ENCODE results near the gene EXOC6B. TPM values are rescaled to one million over a fixed set of nuclear protein-coding genes. Genes with fewer than 3 reads are reported as not detected.

The EXOC6B gene
- total RNA-seq, 2 donors from 2014 or later: 10.8 to 12.8 TPM

DNA sequence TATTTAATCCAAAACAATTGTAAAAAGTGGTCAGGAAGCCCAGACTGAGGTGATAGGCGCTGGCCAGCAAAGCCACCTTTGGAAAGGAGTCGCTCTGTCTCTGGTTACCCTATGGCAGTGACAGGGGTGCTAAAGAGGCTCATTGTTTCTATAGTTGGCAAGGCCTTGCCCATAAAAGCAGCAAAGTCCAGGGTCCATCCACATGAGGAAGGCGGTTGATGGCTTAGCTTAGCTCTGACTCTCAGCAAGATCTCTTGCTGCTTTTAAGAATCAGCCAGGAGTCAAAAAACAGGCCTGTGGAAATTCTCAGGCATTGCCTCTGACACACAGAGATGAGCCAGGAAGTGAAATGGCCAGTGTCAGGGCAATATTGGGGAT lies 620.3 kb downstream of the EXOC6B start:
- no peak for ATAC-seq
- no peaks in the 10 kb centered on the region for H3K27me3 Mint-ChIP-seq
- H3K4me3 Mint-ChIP-seq: no peak overlapping the region
- H3K36me3 Mint-ChIP-seq: no peaks in the 10 kb centered on the region
- H3K4me1 Mint-ChIP-seq (ENCODE audit: low read depth in 2 of 2): no peaks in the 10 kb centered on the region
- no peak for DNase-seq (ENCODE audit: low spot score)
- H3K27ac Mint-ChIP-seq: no peak overlapping the region
- H3K9me3 Mint-ChIP-seq: no peaks in the 10 kb centered on the region

- DNase-seq (ENCODE audit: low spot score) (no peak), ATAC-seq (no peak)
- no peaks in the 10 kb centered on the region for H3K9me3 Mint-ChIP-seq
- H3K4me3 Mint-ChIP-seq: no peak overlapping the region
- H3K27ac Mint-ChIP-seq: no peak overlapping the region
- no peaks in the 10 kb centered on the region for H3K36me3 Mint-ChIP-seq
- H3K4me1 Mint-ChIP-seq (ENCODE audit: low read depth in 2 of 2): no peaks in the 10 kb centered on the region
- no peaks in the 10 kb centered on the region for H3K27me3 Mint-ChIP-seq
Measured at GRCh38 chr2:72204786-72205503, 620.9 kb downstream of the EXOC6B start.

GRCh38 chr2:72204156-72204785 lies 621.6 kb downstream of the EXOC6B start:
- no peaks in the 10 kb centered on the region for H3K36me3 Mint-ChIP-seq
- H3K27ac Mint-ChIP-seq: no peak overlapping the region
- ATAC-seq: no peak
- H3K9me3 Mint-ChIP-seq: no peaks in the 10 kb centered on the region
- no peaks in the 10 kb centered on the region for H3K4me1 Mint-ChIP-seq (ENCODE audit: low read depth in 2 of 2)
- no peak for DNase-seq (ENCODE audit: low spot score)
- no peaks in the 10 kb centered on the region for H3K27me3 Mint-ChIP-seq
- no peak overlapping the region for H3K4me3 Mint-ChIP-seq

GRCh38 chr2:72198532-72199241 lies 627.1 kb downstream of the EXOC6B start:
- Mint-ChIP-seq H3K36me3 (no peaks in the 10 kb centered on the region), H3K4me3 (no peak overlapping the region), H3K9me3 (no peaks in the 10 kb centered on the region), H3K4me1 (ENCODE audit: low read depth in 2 of 2) (peaks cover 0 to 4% of the 10 kb centered on the region in 2 donors), H3K27ac (no peak overlapping the region), H3K27me3 (no peaks in the 10 kb centered on the region)
- DNase-seq (ENCODE audit: low spot score): no peak
- ATAC-seq: peak; percentile 62 to 67

DNA sequence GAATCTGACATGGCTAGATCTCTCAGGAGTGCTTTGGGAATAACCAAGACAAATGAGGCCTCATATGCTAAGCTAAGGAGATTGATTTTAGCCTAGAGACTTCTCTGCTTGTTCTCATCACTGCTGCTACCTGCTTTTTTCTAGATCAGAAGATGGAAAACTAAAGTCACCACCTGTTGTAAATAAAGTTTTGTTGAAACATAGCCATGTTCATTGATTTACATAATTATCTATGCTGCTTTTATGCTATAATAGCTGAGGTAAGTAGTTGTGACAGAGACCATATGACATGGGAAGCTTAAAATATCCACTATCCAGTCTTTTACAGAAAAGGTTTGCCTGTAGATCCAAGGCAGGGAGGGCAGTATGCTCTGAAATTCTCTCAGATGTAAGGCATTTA lies 632.1 kb downstream of the EXOC6B start:
- ATAC-seq (no peak), DNase-seq (ENCODE audit: low spot score) (no peak)
- Mint-ChIP-seq H3K9me3 (no peaks in the 10 kb centered on the region), H3K27me3 (no peaks in the 10 kb centered on the region), H3K4me1 (ENCODE audit: low read depth in 2 of 2) (peaks cover 0 to 1% of the 10 kb centered on the region in 2 donors), H3K27ac (no peak overlapping the region), H3K4me3 (no peak overlapping the region), H3K36me3 (no peaks in the 10 kb centered on the region)

GRCh38 chr2:72191441-72191840 lies 634.4 kb downstream of the EXOC6B start:
- H3K4me1 Mint-ChIP-seq (ENCODE audit: low read depth in 2 of 2): no peaks in the 10 kb centered on the region
- ATAC-seq: no peak

DNA sequence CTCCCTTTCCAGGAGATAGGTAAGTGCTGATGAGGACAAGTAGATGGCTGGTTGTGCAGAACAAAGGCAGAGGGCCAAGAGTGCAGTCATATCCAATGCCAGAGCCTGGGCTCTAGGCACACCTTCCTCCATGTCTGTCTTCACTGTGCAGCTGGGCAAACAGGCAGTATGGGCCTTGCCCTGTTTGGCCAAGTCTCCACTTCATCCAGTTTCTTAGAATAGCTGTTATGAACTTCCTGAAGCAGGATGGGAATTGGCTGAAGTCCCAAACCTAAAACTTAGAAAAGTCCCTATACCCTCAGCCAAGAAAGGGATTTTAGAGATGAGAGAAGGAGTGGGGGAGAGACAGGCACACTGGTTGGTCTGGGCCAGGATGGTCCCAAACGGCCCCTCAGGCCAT lies 640.6 kb downstream of the EXOC6B start:
- H3K27me3 Mint-ChIP-seq: no peaks in the 10 kb centered on the region
- H3K9me3 Mint-ChIP-seq: no peaks in the 10 kb centered on the region
- DNase-seq (ENCODE audit: low spot score) (no peak), ATAC-seq (no peak)
- H3K4me3 Mint-ChIP-seq: no peak overlapping the region
- no peaks in the 10 kb centered on the region for H3K4me1 Mint-ChIP-seq (ENCODE audit: low read depth in 2 of 2)
- H3K27ac Mint-ChIP-seq: no peak overlapping the region
- H3K36me3 Mint-ChIP-seq: no peaks in the 10 kb centered on the region

More at GRCh38 chr2:72191441-72191840, 634.4 kb downstream of the EXOC6B start:
- Mint-ChIP-seq H3K9me3 (no peaks in the 10 kb centered on the region), H3K27ac (no peak overlapping the region), H3K4me3 (no peak overlapping the region), H3K27me3 (no peaks in the 10 kb centered on the region), H3K36me3 (no peaks in the 10 kb centered on the region)
- no peak for DNase-seq (ENCODE audit: low spot score)

- DNase-seq (ENCODE audit: low spot score) (no peak), ATAC-seq (no peak)
- no peak overlapping the region for H3K27ac Mint-ChIP-seq
- no peaks in the 10 kb centered on the region for H3K27me3 Mint-ChIP-seq
- no peaks in the 10 kb centered on the region for H3K4me1 Mint-ChIP-seq (ENCODE audit: low read depth in 2 of 2)
- H3K9me3 Mint-ChIP-seq: no peaks in the 10 kb centered on the region
- H3K4me3 Mint-ChIP-seq: no peak overlapping the region
- H3K36me3 Mint-ChIP-seq: no peaks in the 10 kb centered on the region
Measured at GRCh38 chr2:72183466-72183865, 642.4 kb downstream of the EXOC6B start.

DNA sequence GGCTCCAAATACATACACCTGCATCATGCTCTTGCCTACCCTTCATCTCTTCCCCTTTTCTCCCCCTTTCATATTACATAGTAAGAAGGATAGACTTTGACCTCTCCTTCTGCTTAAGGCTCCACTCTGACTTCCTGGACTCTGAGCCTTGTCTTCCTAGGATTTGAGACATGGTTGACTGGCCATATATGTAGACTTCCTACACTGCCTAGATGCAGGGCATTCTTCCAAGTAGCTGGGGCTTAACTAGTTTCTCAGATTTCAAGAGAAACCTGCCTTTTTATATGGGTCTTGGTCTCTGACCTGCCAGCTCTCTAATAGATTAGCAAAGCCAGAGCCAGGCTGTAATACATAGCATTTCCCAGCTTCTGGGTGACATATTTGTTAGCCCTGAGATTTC lies 642.8 kb downstream of the EXOC6B start:
- H3K9me3 Mint-ChIP-seq: no peaks in the 10 kb centered on the region
- H3K27me3 Mint-ChIP-seq: no peaks in the 10 kb centered on the region
- H3K4me1 Mint-ChIP-seq (ENCODE audit: low read depth in 2 of 2): no peaks in the 10 kb centered on the region
- H3K27ac Mint-ChIP-seq: no peak overlapping the region
- no peaks in the 10 kb centered on the region for H3K36me3 Mint-ChIP-seq
- no peak overlapping the region for H3K4me3 Mint-ChIP-seq
- DNase-seq (ENCODE audit: low spot score) (no peak), ATAC-seq (peak in 1 of 2 donors; percentile 20)

GRCh38 chr2:72182547-72182946 lies 643.3 kb downstream of the EXOC6B start:
- Mint-ChIP-seq H3K4me1 (ENCODE audit: low read depth in 2 of 2) (no peaks in the 10 kb centered on the region), H3K9me3 (no peaks in the 10 kb centered on the region), H3K4me3 (no peak overlapping the region), H3K36me3 (no peaks in the 10 kb centered on the region), H3K27ac (no peak overlapping the region), H3K27me3 (no peaks in the 10 kb centered on the region)
- peak in 1 of 2 donors; percentile 3 for ATAC-seq
- no peak for DNase-seq (ENCODE audit: low spot score)

DNA sequence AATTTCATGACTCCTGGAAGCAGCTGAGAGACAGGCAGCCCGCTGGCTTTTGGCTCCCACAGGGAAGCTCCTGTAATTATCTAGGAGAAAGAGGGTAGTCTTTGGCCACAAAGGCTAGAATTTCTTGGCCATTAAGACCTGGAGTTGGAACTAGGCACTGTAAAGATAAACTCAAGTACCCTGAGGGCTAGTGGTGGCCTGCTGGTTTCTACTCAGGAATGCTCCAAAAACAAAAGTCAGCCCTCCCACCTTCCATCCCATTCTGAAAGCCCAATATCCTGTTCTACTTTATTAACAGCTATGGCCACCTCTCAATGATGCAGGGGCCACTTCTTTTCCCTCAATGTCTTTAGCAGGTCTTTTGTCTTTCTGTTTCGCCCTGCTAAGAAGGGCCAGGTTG lies 644.2 kb downstream of the EXOC6B start:
- Mint-ChIP-seq H3K36me3 (no peaks in the 10 kb centered on the region), H3K4me3 (no peak overlapping the region), H3K9me3 (no peaks in the 10 kb centered on the region), H3K4me1 (ENCODE audit: low read depth in 2 of 2) (no peaks in the 10 kb centered on the region), H3K27me3 (no peaks in the 10 kb centered on the region), H3K27ac (no peak overlapping the region)
- ATAC-seq (no peak), DNase-seq (ENCODE audit: low spot score) (no peak)

GRCh38 chr2:72180351-72180750 lies 645.5 kb downstream of the EXOC6B start:
- DNase-seq (ENCODE audit: low spot score): no peak
- Mint-ChIP-seq H3K4me3 (no peak overlapping the region), H3K4me1 (ENCODE audit: low read depth in 2 of 2) (no peaks in the 10 kb centered on the region), H3K27me3 (no peaks in the 10 kb centered on the region), H3K36me3 (no peaks in the 10 kb centered on the region), H3K9me3 (no peaks in the 10 kb centered on the region), H3K27ac (no peak overlapping the region)
- ATAC-seq: no peak

- H3K9me3 Mint-ChIP-seq: no peaks in the 10 kb centered on the region
- no peaks in the 10 kb centered on the region for H3K4me1 Mint-ChIP-seq (ENCODE audit: low read depth in 2 of 2)
- no peaks in the 10 kb centered on the region for H3K36me3 Mint-ChIP-seq
- ATAC-seq: no peak
- H3K27me3 Mint-ChIP-seq: no peaks in the 10 kb centered on the region
- no peak overlapping the region for H3K4me3 Mint-ChIP-seq
- H3K27ac Mint-ChIP-seq: no peak overlapping the region
- no peak for DNase-seq (ENCODE audit: low spot score)
Measured at GRCh38 chr2:72178551-72178950, 647.3 kb downstream of the EXOC6B start.

GRCh38 chr2:72176281-72176680 lies 649.6 kb downstream of the EXOC6B start:
- H3K4me1 Mint-ChIP-seq (ENCODE audit: low read depth in 2 of 2): peaks cover 6 to 7% of the 10 kb centered on the region in 2 donors
- H3K4me3 Mint-ChIP-seq: no peak overlapping the region
- H3K27ac Mint-ChIP-seq: no peak overlapping the region
- no peak for ATAC-seq
- H3K36me3 Mint-ChIP-seq: no peaks in the 10 kb centered on the region
- no peaks in the 10 kb centered on the region for H3K9me3 Mint-ChIP-seq
- no peak for DNase-seq (ENCODE audit: low spot score)
- H3K27me3 Mint-ChIP-seq: no peaks in the 10 kb centered on the region
